AG04449 (cell line): Measurements from ENCODE around the gene CDH15.

Experiments used
- CTCF ChIA-PET: fragments of 350-600 bp; formaldehyde crosslinking; extraction: SDS; loops from one replicate; lab custom pipeline; 2021; ENCODE audit warnings: antibody characterized with exemption; lab: Yijun Ruan, JAX
- POLR2A ChIA-PET: fragments of 400-600, 350-600 bp; formaldehyde crosslinking; extraction: SDS; loops from one replicate; lab custom pipeline; 2020; ENCODE audit warnings: antibody characterized with exemption, inconsistent platforms; lab: Yijun Ruan, JAX
- DNase-seq: peaks from one replicate; pipeline ENCODE4 v3.0.0-alpha.2; 2010; ENCODE audit warnings: low read depth, low spot score
- H3K4me3 ChIP-seq: 2 replicates; pipeline ENCODE4 v1.5.1; 2011; ENCODE audit warnings: low read depth, mild to moderate bottlenecking, control low read depth, low read length
- CTCF ChIP-seq: IDR thresholded peaks from one replicate; pipeline ENCODE4 v1.5.1; 2011; ENCODE audit warnings: mild to moderate bottlenecking, moderate library complexity, low read length, control low read depth, inconsistent platforms; ENCODE audit not compliant: insufficient read depth; ENCODE audit errors: missing control alignments

CDH15 gene

GRCh38 chr16:89217388-89218191, 46.0 kb downstream of the CDH15 start, which contains the start of gene ZNF778:
Gene ZNF778 (plus strand): TSS chr16:89217703. CDS start chr16:89221128, 3,425 bp downstream.
- peak; percentile 16 for DNase-seq
- ChIA-PET CTCF (interaction anchor here (0.7 to 1.7 kb wide), 12 partner anchors 9 to 480 kb away, joined by 3 to 11 read pairs (median 4); partner anchors contain the start of genes ACSF3, CDH15 and SPG7), POLR2A (interaction anchor here (0.6 to 1.2 kb wide), 6 partner anchors 9 to 712 kb away, joined by 3 to 7 read pairs (median 4); partner anchors contain the start of gene SPG7)
- peak within 1 kb of the TSS; percentile 96 for H3K4me3 ChIP-seq
- no peak for TF ChIP-seq CTCF

GRCh38 chr16:89219365-89219764, 47.8 kb downstream of the CDH15 start:
- ChIA-PET POLR2A (no interaction called here), CTCF (interaction anchor here (1.2 to 2.1 kb wide), 3 partner anchors 21 to 361 kb away, joined by 3 to 7 read pairs (median 5); no protein-coding TSS in a partner anchor)
- H3K4me3 ChIP-seq, result no peak overlapping the region
- TF ChIP-seq CTCF, result no peak
- no peak for DNase-seq

- H3K4me3 ChIP-seq, result no peak overlapping the region
- no peak for DNase-seq
- CTCF ChIA-PET, result no interaction called here
- POLR2A ChIA-PET, result no interaction called here
- TF ChIP-seq CTCF, result no peak
These were observed 50.1 kb downstream of the CDH15 start for GRCh38 chr16:89221604-89222003.

GRCh38 chr16:89222931-89223330, 51.4 kb downstream of the CDH15 start:
- no peak for DNase-seq
- ChIA-PET POLR2A (no interaction called here), CTCF (no interaction called here)
- no peak for TF ChIP-seq CTCF
- no peak overlapping the region for H3K4me3 ChIP-seq

- ChIA-PET CTCF (interaction anchor here (3.2 kb wide), 1 partner anchor 58 kb away, joined by 9 read pairs; no protein-coding TSS in a partner anchor), POLR2A (interaction anchor here (0.7 kb wide), 1 partner anchor 58 kb away, joined by 3 read pairs; no protein-coding TSS in a partner anchor)
- DNase-seq, result no peak
- no peak overlapping the region for H3K4me3 ChIP-seq
- no peak for TF ChIP-seq CTCF
These were observed 53.1 kb downstream of the CDH15 start for GRCh38 chr16:89224665-89225064.

- DNase-seq, result no peak
- H3K4me3 ChIP-seq, result no peak overlapping the region
- ChIA-PET POLR2A (no interaction called here), CTCF (interaction anchor here (2.9 kb wide), 1 partner anchor 10 kb away, joined by 16 read pairs; no protein-coding TSS in a partner anchor)
- TF ChIP-seq CTCF, result no peak
These were observed 58.7 kb downstream of the CDH15 start for GRCh38 chr16:89230255-89230654.
